Measurements from ENCODE around the gene ZDHHC16. TPM values are rescaled to one million over a fixed set of nuclear protein-coding genes. Genes with fewer than 3 reads are reported as not detected.

ZDHHC16 gene
- total RNA-seq = 58.9 and 63.1 TPM in 2 replicates

GRCh38 chr10:97445722-97446639 is at the start of gene ZDHHC16, which contains the start of gene EXOSC1:
Gene ZDHHC16, plus strand, starts transcription at chr10:97446175. Its CDS starts 5,501 bp downstream, at chr10:97451676.
Gene EXOSC1, minus strand, starts transcription at chr10:97446006. Its CDS starts 21 bp downstream, at chr10:97445985.

GRCh38 chr10:97400665-97401454 is 45.1 kb upstream of the ZDHHC16 start, which contains the start of gene RRP12:
Gene RRP12, minus strand, starts transcription at chr10:97401340. Its CDS starts 109 bp downstream, at chr10:97401231.

GRCh38 chr10:97425964-97426775 is 19.8 kb upstream of the ZDHHC16 start, which contains the start of gene PGAM1:
Gene PGAM1, plus strand, starts transcription at chr10:97426191. Its CDS starts 117 bp downstream, at chr10:97426308.

GRCh38 chr10:97498076-97498840 is 52.3 kb downstream of the ZDHHC16 start, which contains the start of gene MMS19:
Gene MMS19, minus strand, starts transcription at chr10:97498422. Its CDS starts 38 bp downstream, at chr10:97498384.

GRCh38 chr10:97498841-97499560 is 53.0 kb downstream of the ZDHHC16 start, which contains the start of gene UBTD1:
Gene UBTD1, plus strand, starts transcription at chr10:97498924. Its CDS starts 280 bp downstream, at chr10:97499204.

Small RNA genes within 50 kb of the gene (small RNA-seq; reads per million reads assigned to genes)
- not detected for gene RF00019

Other genes starting within 250 kb of the ZDHHC16 start
- gene ARHGAP19, start 153.5 kb upstream of the ZDHHC16 start, total RNA-seq = 3.6 and 4.4 TPM in 2 replicates
- 1.9 and 2.3 TPM in 2 replicates for gene FRAT1, start 126.9 kb upstream of the ZDHHC16 start, total RNA-seq
- gene FRAT2, start 111.4 kb upstream of the ZDHHC16 start, total RNA-seq = 8.5 and 10.9 TPM in 2 replicates
- 20.4 and 27.7 TPM in 2 replicates for gene RRP12, start 44.8 kb upstream of the ZDHHC16 start, total RNA-seq
- 478 and 494 TPM in 2 replicates for gene PGAM1, start 20.0 kb upstream of the ZDHHC16 start, total RNA-seq
- 25.5 and 29.9 TPM in 2 replicates for gene EXOSC1, start 169 bp upstream of the ZDHHC16 start, total RNA-seq
- 94.9 and 97.0 TPM in 2 replicates for gene MMS19, start 52.2 kb downstream of the ZDHHC16 start, total RNA-seq
- 28.2 and 34.6 TPM in 2 replicates for gene UBTD1, start 52.7 kb downstream of the ZDHHC16 start, total RNA-seq
- 0.24 and 0.32 TPM in 2 replicates for gene ANKRD2, start 126.6 kb downstream of the ZDHHC16 start, total RNA-seq
- gene HOGA1, start 138.2 kb downstream of the ZDHHC16 start, total RNA-seq = 1.5 and 1.6 TPM in 2 replicates
- 0.49 TPM in 1 of 2 replicates, not detected in the other for gene C10orf62, start 143.5 kb downstream of the ZDHHC16 start, total RNA-seq
- gene MORN4, start 187.3 kb downstream of the ZDHHC16 start, total RNA-seq = 5.0 and 5.8 TPM in 2 replicates
- gene PI4K2A, start 194.5 kb downstream of the ZDHHC16 start, total RNA-seq = 29.7 and 37.8 TPM in 2 replicates
- 23.5 and 32.1 TPM in 2 replicates for gene AVPI1, start 241.1 kb downstream of the ZDHHC16 start, total RNA-seq

Measured in hair follicle dermal papilla cell (primary cell).